ENCODE data around the gene ARHGEF11.

ARHGEF11 gene

DNA sequence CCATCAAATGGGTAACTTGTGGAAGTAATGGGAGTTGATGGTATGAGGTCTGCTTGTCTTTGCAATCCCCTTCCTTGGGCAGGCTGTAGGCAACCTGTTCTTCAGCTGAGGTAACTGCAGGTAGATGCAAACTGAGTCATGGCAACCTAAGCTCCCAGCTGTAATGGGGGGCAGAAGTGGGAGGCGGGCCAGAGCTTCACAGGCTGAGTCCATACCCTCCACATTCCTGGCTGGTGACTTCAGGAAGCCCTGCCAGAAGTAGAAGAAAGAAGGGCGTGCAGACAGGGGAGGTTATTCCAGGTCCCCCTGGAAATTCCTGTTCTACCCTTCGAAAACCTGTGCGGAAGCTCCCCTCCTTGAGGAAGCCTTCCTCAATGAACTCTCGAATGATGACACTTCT lies 44.9 kb downstream of the ARHGEF11 start:
- no peak for DNase-seq (ENCODE audit: low read depth in 2 of 2)

DNA sequence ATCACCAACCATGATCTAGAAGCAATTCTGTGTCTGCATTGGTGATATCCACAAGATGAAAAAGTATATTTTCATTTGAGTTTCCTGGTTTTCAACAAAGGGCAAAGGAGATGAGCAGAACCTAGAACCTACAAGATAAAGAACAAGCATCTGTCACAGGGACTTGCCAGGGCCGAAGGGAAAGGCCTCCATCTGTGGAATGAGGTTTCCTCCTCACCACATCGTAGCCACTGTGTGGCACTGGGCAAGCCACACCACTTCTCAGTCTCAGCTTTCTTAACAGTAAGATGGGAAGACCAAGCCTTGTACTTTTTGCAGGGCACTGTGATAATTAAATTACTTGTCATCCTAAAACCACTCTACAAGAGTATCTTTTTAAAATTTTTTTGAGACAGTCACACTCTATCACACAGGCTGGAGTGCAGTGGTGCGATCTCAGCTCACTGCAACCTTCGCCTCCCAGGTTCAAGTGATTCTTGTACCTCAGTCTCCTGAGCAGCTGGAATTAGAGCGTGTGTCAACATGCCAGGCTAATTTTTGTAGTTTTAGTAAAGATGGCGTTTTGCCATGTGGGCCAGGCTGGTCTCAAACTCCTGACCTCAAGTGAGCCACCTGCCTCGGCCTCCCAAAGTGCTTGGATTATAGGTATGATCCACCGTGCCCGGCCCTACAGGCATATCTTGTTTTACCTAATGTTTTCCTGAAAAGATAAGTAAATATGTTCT lies 45.8 kb downstream of the ARHGEF11 start:
- DNase-seq (ENCODE audit: low read depth in 2 of 2), result no peak

DNA sequence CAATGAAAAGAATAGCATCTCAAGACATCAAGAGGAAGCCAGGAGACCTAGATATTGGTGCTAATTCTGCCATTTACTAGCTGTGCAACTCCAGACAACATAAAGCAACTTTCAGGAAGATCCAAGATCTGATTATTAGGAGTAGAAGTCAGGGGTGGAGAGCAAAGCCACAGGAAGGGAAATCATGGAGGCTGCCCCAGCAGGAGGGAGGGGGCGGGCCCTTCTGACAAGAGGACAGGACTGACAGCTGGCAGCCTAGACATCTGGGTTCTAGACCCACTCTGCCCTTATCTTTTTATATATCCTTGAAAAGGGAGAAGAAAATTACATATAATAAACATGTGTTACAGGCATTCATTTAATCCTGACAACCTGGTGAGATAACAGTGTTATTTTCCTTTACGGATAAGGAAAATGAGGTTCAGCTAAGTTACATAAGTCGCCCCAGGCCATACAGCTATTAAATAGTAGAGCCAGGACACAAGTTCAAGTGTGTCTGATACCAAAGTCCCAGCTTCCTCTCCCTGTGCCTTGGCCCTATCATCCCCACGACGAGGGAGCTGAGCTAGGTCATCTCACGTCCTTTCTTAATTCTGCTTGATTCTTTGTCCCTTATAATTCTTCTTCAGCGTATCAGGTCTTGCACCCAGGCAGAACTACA lies 46.6 kb downstream of the ARHGEF11 start:
- DNase-seq (ENCODE audit: low read depth in 2 of 2), result no peak

DNA sequence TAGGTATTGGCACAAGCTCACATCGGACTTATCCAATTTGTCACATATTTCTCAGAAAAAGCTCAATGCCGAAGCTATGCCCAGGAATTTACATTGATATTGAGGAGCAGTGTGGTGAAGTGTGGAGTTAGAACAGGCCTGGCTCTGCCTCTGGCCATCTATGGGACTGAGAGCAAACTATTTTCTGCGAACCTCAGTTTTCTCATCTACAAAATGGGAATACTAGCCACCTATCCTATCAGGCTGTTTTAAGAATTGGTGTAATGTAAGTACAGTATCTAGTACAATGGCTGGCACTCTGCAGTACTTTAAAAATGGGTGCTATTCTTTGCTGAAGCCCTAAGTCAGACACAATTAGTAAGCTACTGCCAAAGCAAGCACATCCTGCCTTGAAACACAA lies 47.2 kb downstream of the ARHGEF11 start:
- DNase-seq (ENCODE audit: low read depth in 2 of 2), result no peak

DNA sequence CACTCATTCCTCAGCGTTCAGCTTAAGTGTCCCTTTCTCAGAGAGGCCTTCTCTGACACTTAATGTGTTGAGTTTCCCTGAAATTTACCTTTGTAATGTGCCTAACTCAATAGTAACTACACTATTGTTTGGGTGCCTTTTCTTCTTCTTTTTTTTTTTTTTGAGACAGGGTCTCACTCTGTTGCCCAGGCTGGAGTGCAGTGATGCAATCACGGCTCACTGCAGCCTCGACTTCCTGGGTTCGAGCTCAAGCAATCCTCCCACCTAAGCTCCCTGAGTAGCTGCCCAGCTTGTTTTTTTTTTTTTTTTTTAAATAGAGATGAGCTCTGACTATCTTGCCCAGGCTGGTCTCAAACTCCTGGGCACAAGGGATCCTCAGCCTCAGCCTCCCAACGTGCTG lies 50.1 kb downstream of the ARHGEF11 start:
- DNase-seq (ENCODE audit: low read depth in 2 of 2), result no peak

DNA sequence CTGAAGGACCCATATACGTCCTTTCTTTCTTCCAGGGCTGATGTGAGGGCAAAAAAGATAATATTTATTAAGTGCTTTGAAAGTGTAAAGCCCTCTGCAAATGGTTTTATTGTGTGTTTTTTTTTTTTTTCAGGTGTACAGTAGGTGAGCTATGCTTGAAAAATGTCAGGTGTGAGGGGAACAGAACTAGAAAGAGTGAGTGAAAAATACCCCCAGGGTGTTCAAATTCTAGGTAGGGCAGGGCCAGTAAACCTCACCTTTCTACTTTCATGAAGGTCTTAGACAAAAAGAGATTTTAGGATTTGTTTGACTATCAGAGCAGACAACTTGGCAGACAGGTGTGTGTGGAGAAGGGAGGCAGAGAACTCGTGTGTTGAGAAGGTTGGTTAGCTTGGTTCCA lies 51.3 kb downstream of the ARHGEF11 start:
- no peak for DNase-seq (ENCODE audit: low read depth in 2 of 2)

DNA sequence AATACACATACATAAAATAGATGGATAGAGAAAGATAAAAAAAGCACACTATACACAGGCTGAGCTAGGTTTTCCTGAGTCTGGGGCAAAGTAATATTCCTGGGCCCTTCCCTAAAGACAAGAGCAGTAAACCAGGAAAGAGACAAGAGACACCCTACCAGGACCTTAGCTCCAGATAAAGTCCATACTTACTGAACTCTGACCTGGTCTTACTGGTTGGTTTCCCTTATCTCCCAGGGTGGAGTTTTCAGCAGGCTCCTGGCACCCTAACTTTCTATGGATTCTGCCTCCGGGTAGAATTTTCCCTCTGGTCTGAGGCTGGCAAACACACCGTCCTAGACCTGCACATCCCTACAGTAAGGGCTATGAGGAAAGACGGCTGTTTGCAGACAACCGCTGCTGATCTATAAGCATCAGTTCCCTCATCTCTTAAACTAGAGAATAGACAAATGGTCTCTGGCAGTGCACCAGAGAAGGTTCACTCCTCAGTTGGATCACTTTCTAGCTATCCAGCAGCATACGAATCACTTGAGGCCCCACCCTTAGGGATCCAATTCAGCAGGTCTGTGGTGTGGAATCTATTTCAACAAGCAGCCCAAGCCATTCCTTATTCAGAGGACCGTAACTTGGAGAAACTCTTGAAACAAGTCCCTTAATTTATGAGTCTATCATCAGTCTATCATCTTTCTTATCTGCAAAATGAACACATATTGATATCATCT lies 52.0 kb downstream of the ARHGEF11 start:
- no peak for DNase-seq (ENCODE audit: low read depth in 2 of 2)

DNA sequence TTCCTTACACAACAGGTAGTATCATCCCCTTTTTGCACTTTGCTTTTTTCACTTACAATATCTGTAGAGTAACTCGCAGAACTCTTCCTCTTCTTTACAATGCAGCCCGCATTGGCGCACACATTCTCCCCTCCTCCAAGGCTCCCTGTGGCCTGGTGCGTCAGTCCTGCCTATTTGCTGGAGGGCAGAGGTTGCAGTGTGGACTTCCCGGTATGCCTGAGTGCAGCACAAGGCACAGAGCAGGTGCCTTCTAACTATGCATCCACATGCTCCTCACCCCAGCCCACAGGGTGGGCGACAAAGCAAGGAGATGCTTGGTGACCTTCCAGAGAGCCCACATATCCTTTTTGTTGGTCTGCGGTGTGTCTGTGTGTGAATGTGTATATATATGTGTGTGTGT lies 53.3 kb downstream of the ARHGEF11 start:
- no peak for DNase-seq (ENCODE audit: low read depth in 2 of 2)

DNA sequence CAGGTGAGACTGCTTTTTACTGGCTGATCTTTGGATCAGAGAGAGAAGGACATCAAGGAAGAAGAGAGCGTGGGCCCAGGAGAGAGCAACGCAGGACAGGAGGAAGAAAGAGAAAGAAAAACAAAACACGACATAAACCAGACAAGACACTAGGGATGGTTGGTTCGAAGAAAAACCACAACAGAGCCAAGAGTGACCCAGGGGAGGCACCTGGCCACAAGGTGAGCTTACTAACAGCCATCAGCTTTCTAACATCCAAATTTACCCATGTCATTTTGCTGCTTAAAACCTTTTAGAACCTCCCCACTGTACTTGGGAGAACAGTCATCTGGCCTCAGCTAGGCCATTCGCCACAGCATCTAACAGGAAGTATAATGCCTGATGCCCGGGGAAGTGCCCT lies 57.8 kb downstream of the ARHGEF11 start:
- DNase-seq (ENCODE audit: low read depth in 2 of 2), result no peak

DNA sequence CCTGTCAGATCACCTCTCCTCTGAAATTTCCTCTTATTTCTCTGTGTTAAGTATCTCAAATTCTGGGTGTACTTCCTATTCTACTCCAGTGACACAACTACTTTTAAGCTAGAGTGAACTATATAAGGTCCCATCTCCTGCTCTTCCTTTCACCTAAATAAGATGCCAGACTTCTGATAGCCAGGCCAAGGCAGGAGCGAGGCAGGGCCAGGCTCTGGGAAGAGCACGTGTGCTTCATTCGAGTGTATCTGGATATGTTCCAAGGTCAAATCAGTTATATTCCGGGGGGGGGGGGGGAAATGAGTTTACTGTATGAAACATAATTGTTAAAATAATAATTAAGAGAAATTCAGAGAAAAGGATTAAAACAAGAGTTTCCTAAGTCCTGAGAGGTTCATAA lies 65.0 kb downstream of the ARHGEF11 start:
- DNase-seq (ENCODE audit: low read depth in 2 of 2), result no peak

DNA sequence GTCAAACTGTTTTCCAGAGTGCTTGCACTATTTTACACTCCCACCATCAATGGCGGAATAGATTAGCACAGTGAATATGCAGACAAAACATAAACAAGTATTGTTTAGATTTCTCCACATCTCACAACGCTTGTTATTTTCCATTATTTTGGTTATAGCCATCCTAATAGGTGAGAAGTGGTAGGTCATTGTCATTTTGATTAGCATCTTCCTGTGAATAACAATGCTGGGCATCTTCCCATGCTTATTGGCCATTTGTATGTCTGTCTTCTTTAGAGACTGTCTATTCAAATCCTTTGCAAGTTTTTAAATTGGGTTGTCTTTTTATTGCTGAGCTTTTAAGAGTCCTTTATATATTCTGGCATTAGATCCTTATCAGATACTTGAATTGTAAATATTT lies 70.5 kb downstream of the ARHGEF11 start:
- no peak for DNase-seq (ENCODE audit: low read depth in 2 of 2)

DNA sequence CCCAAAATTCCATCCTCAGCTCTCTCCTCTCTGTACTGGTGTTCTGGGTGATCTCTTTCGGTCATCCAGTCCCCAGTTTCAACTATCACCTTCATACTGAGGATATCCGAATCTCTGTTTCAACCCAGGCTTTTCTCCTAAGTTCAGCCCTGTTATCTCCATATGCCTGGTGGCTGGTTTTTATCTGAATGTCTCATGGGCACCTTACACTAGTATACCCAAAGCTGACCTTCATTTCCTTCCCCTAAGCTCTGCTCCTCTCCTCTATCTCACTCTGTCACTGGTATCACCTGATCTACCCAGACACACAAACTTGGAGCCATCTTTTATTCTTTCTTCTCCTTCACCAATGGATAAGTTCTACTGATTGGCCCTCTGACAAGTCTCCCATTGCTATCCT lies 72.1 kb downstream of the ARHGEF11 start:
- no peak for DNase-seq (ENCODE audit: low read depth in 2 of 2)

DNA sequence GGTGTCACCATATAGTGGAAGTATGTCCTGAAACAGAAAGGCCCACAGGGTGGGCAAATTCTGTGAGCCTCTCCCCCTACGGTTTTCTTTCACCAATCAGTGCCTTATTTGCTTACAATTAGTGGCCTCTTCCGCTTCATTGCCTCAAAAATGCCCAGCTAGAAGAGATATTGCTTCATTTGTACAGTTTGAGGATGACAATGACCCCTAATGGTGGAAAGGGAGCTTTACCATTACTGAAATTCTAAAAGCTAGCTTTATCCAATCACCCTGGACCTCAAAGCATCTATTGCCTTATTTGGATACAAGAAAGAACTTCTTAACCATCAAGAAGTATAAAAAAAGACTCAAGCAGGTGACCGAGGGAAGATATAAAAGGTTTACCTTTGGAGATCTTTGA lies 75.5 kb downstream of the ARHGEF11 start:
- DNase-seq (ENCODE audit: low read depth in 2 of 2), result no peak

DNA sequence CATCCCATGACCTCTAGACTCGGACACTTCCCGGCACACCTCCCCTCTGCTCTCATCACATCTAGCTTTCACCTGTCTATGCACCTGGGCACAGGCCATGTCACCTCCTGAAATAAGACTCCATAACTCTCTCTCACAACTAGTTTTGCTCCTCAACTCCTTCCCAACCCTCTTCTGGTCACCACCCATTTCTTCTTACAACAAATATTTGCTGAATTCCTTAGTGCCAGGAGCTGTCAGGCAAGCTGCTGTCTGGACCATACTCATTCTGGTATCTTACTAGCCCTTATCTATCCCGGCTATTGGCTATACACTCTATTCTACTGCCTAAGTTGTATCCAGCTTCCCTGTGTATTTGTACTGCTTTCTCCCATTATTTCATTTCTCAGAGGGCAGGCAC lies 76.0 kb downstream of the ARHGEF11 start:
- DNase-seq (ENCODE audit: low read depth in 2 of 2), result no peak

DNA sequence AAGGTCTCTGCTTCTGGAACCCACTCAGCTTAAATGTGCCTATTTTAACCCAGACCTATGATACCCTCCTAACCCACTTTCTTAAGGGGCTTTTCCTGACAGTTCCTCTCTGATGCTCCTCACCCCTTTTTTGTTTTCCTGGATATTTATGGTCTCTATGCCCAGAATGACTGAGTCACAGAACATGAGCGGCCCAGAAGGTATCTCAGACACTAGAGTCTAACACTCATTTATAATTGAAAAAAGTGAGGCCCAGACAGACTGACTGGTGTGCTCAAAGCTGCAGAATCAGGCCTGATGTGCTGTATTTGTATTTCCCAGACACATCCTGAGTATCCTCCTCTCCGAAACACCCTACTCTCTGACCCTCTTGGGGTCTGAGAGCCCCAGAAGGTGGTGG lies 81.1 kb downstream of the ARHGEF11 start:
- DNase-seq (ENCODE audit: low read depth in 2 of 2), result no peak

DNA sequence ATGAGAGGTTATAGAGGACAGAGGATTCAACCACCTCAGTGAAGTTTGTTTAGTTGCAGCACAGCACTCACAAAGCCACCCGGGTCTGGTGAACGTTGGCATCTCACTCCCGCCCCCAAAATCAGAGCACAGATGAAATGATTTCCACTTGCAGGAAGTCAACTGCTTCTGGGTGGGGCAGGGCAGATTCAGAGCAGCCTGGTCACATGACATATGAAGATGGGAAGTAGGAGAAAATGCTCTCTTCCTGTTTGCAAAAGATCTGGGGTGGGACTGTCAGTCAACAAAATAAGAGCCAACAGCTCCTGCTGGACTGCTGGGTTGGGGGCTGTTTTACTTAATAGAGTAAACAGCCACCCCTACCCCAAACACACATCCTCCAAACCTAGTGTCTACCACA lies 81.9 kb downstream of the ARHGEF11 start:
- peak; percentile 3 to 7 for DNase-seq (ENCODE audit: low read depth in 2 of 2)

DNA sequence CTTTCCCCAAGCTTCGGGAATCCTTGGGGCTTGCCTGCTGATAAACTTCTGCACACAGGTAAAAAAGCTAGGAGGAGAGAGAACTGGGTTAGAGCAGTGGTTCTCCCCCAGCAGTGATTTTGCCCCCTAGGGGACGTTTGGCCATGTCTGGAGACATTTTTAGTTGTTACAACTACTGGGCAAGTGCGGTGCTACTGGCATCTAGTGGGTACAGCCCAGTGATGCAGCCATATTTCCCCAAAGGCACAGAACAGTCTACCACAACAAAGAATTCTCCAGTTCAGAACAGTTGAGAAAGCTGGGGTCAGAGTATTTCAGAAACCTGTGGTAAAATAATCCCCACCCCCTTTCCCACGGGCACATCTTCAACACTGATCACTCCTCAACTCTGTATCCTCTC lies 83.8 kb downstream of the ARHGEF11 start:
- peak in 1 of 2 donors; percentile 9 for DNase-seq (ENCODE audit: low read depth in 2 of 2)

DNA sequence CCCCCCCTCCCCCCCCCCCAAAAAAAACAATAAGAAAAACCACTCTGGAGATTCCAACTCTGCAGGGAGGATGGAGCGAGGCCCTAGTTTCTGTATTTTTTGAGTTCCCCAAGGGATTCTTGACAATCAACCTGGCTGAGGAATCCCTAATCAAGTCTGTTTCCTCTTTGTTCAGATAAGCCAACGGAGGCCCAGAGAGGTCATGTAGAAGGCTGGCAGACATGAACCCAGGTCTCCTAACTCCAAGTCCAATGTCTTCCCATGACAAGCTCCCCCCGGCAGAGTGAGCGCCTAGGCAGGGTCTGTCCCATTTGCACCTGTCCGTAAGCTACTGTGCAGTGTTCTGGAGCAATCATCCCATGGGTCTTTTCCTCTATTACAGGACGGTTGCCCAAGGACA lies 85.6 kb downstream of the ARHGEF11 start:
- DNase-seq (ENCODE audit: low read depth in 2 of 2), result no peak

DNA sequence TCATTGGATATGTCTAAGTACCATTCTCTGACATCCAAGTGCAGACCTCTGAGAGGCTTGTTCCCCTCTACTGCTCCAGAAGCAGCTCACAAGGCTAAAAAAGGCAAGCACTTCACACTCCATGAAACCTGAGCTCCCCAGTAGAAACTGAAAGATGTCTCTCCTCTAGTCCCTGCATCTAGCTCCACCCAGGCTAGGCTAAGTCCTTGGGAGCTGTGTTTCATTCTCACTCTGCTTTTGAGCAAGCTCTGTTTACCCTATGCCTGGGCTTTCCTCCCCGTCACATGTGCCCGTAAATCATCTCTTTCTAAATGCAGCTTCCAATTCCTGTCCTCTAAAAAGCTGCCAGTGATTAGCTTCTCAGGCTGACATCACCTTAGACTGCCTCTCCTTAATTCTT lies 86.1 kb downstream of the ARHGEF11 start:
- no peak for DNase-seq (ENCODE audit: low read depth in 2 of 2)

DNA sequence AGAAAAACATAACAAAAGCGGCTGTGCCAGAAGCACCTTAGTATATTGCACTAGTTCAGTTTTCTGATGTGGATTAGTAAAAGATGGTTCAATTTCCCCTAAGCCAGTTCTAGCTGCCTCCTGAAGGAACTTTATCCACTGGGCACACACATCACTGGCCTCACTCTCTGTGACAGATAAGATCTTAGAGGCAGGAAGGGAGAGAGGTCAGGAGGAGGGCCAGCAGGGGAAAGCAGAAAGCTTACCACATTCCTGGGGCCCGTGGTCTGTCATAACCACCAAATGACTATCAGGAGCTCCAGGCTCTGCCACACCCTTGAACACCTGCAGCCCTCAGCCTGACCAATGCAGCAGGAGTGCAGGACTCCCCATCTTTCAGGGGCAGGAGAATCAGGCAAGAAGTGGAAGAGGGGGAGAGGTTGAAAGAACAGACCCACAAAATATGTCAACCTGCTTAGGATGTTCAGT lies 87.3 kb downstream of the ARHGEF11 start:
- DNase-seq (ENCODE audit: low read depth in 2 of 2), result no peak

DNA sequence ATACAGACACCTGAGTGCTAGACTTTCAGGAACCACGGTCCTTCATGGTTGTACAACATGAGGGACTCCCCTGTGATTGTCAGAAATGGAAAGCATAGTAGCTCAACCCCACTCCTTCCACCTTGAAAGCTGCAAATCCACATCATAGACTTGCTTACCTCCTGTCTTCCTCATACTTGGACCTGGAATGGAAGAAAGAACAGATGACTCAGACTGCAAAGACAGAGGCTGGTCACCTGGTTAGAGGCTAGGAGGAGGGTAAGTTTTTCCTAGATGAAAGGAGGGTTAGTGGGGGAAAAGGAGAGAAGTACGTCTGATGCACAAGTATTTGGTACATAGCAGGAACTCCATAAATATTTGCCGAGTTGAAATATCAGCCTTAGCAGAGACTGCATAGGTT lies 87.9 kb downstream of the ARHGEF11 start:
- DNase-seq (ENCODE audit: low read depth in 2 of 2), result no peak

DNA sequence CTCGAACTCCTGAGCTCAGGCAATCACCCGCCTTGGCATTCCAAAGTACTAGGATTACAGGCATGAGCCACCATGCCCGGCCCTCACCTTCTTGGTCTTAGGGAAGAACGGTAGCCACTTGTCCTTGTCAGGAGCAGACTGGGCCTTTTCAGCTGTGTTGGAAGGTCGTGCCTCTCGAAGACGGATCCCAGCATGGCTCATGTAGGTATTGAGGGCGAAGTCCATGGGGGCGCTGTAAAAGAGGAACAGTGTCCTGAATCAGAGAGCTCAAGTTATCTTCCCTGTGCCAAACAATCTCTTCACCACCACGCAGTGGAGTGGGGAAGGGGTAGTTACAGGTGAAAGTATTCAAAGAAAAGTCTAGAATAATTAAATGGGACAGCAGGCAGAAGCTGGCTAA lies 89.2 kb downstream of the ARHGEF11 start:
- no peak for DNase-seq (ENCODE audit: low read depth in 2 of 2)

DNA sequence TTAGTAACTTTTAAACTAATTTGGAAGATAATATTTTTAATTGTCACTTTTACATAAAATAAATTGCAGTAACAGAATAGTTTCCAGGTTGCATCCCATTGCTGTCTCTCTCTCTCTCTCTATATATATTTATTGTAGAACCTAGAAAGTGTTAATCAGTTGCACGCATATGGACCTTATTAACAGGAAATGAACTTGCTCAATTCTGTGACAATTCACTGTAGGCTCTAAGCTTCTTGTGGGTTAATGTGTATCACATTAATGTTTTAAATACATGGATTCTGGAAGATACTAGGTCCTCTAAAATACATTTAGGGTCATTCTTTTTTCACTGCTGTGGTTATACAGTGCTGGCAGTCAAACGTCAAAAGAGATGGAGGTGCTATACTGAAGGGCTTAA lies 92.0 kb downstream of the ARHGEF11 start:
- DNase-seq (ENCODE audit: low read depth in 2 of 2), result no peak

All from activated CD4-positive, alpha-beta T cell treated with anti-CD3 and anti-CD28 coated beads for 24 hours (primary cell).